NB4 (cell line): ENCODE data around the gene CEP68.
"Not testable (repeated sequence)": the region's sequence is repeated elsewhere in the genome, so short reads cannot be mapped to it uniquely, and the experiment has no call there.

ENCODE experiments used
- DNase-seq: peaks from one replicate; pipeline ENCODE4 v3.0.0; 2010; ENCODE audit warnings: low read depth
- H3K4me3 ChIP-seq: one replicate; pipeline ENCODE4 v1.5.1; 2011; ENCODE audit warnings: mild to moderate bottlenecking, low read depth, low read length, moderate library complexity
- MYC ChIP-seq: IDR thresholded peaks from 2 replicates; pipeline ENCODE4 v1.6.1; 2011; ENCODE audit warnings: low read depth, low read length
- POLR2A ChIP-seq: IDR thresholded peaks from 2 replicates; pipeline ENCODE4 v1.6.1; 2011; ENCODE audit warnings: mild to moderate bottlenecking; ENCODE audit not compliant: insufficient read length; ENCODE audit errors: extremely low read depth
- TF ChIP-seq, protein P1 (sequence below): IDR thresholded peaks from 2 replicates; pipeline ENCODE4 v1.6.1; 2011; ENCODE audit warnings: low read depth, low read length
- TF ChIP-seq, protein P2 (sequence below): IDR thresholded peaks from one replicate; pipeline ENCODE4 v1.5.1; 2012; ENCODE audit warnings: low read depth, low read length

The CEP68 gene

DNA sequence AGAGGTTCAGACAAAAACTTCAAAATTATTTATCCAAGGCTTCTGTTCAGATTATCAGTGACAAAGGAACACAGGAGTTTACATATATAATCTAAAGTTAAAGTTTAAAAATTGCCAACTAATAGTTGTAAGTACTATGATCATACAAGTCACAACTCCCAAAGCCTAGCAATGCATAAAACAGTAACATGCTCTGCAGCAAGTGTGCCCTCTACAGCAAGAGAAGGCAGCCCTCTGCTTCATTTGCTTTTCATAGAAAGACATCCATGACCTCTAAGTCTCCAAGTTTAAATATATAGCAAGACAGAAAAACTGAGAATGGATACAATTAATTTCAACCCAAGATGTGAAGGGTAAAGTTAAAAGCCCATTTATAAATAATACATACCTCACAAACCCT, 60.4 kb downstream of the CEP68 start:
- H3K4me3 ChIP-seq: no peak overlapping the region
- TF ChIP-seq POLR2A (no peak), MYC (no peak)
- TF ChIP-seq, protein P1, sequence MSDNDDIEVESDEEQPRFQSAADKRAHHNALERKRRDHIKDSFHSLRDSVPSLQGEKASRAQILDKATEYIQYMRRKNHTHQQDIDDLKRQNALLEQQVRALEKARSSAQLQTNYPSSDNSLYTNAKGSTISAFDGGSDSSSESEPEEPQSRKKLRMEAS: no peak
- TF ChIP-seq, protein P2, sequence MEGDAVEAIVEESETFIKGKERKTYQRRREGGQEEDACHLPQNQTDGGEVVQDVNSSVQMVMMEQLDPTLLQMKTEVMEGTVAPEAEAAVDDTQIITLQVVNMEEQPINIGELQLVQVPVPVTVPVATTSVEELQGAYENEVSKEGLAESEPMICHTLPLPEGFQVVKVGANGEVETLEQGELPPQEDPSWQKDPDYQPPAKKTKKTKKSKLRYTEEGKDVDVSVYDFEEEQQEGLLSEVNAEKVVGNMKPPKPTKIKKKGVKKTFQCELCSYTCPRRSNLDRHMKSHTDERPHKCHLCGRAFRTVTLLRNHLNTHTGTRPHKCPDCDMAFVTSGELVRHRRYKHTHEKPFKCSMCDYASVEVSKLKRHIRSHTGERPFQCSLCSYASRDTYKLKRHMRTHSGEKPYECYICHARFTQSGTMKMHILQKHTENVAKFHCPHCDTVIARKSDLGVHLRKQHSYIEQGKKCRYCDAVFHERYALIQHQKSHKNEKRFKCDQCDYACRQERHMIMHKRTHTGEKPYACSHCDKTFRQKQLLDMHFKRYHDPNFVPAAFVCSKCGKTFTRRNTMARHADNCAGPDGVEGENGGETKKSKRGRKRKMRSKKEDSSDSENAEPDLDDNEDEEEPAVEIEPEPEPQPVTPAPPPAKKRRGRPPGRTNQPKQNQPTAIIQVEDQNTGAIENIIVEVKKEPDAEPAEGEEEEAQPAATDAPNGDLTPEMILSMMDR: no peak
- DNase-seq: peak; percentile 23

DNA sequence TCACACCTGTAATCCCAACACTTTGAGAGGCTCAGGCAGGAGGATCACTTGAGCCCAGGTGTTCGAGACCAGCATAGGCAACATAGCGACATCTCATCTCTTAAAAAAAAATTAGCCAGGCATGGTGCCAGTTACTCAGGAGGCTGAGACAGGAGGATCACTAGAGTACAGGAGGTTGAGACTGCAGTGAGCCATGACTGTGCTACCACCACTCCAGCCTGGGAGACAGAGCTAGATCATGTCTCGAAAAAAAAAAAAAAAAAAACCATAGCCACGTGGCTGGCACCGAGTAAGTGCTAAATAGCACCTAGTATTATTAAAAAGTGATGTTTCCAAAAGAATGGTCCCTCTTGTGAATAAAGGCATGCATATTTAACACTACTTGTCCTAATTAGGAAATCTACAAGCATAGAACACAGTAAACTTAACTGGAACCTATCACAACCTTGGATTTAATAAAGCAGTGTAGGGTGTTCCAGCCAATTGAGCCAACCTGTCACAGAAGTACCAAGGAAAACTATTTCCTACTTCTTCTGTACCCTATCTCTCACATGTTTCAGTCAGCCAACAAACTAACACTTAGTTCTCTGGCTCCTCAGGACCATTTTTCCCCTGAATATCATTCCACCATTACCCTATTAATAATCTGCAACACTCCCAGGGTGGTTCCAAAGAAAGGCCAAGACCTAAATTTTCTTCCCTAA, 64.9 kb downstream of the CEP68 start:
- DNase-seq: no peak
- TF ChIP-seq POLR2A (no peak), MYC (no peak)
- TF ChIP-seq, protein P2: no peak
- TF ChIP-seq, protein P1: no peak
- H3K4me3 ChIP-seq: no peak overlapping the region

DNA sequence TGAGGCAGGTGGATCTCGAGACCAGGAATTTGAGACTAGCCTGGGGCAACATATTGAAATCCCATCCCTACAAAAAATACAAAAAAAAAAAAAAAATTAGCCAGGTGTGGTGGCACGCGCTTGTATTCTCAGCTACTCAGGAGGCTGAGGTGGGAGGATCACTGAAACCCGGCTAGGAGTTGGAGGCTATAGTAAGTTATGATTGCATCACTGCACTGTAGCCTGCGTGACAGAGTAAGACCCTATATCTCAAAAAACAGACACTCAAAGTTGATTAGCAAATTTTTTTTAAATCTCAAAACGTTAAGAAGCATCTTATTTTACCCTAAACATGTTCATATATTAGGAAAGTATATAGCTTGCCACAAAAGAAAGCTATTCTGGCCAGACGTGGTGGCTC, 66.1 kb downstream of the CEP68 start:
- no peak for DNase-seq
- TF ChIP-seq POLR2A: no peak
- TF ChIP-seq, protein P2: no peak
- no peak for TF ChIP-seq MYC
- TF ChIP-seq, protein P1: no peak
- H3K4me3 ChIP-seq: no peak overlapping the region

DNA sequence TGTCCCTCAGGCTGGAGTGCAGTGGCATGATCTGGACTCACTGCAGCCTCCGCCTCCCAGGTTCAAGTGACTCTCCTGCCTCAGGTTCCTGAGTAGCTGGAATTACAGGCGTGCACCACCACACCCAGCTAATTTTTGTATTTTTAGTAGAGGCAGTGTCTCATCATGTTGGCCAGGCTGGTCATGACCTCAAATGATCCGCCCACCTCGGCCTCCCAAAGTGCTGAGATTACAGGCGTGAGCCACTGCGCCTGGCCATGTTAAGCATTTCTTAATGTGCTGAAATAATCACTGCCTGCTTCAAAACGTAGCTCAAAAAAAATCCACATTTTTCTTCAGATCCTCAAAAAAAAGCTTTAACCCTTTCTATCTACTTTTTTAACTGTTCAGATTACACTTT, 69.2 kb downstream of the CEP68 start:
- not testable (repeated sequence) for H3K4me3 ChIP-seq, DNase-seq

DNA sequence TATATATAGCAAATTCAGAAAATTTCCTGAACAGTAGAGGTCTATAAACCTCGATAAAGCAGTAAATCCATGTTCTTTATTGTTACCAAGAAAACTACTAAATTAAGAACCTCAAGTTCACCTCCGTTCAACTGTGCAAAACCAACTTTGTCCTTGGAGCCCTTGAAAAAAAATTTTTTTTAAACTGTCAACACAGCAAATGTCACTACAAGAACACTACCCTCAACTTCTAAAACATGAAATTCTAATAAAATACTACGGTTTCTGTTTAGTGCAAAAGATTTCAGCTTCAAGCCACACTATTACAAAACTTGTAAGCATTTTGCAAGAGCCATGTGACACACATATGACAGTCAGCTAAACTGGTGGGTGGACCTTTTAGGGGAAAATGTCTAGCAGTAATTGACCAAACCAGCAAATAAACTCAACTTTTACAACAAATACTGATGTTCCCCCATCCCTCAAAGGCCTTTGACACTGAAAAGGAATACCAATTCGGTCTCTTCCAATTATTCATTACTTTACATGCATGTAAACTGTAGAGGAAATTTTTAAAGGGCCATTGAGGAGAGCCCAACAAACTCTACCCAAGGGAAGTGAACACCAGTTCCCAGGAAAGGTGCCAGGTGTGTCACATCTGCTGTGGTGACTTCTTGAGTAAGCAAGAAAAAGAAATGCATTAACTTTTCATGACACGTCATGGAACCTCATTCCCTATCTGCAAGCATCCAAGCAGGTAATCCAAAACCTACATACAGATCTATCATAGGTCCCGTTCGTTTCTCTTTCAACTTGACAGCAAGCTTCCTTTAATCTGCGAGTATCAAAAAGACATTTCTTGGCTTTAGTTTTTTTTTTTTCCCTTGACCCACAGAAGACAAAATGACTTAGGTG, 72.3 kb downstream of the CEP68 start:
- peak overlapping the region; percentile 98 for H3K4me3 ChIP-seq
- DNase-seq: peak; percentile 85
- TF ChIP-seq POLR2A (no peak), MYC (peak; percentile 72; the same call in 1 of the 2 replicates)
- TF ChIP-seq, protein P2: no peak
- TF ChIP-seq, protein P1: peak; percentile 94

DNA sequence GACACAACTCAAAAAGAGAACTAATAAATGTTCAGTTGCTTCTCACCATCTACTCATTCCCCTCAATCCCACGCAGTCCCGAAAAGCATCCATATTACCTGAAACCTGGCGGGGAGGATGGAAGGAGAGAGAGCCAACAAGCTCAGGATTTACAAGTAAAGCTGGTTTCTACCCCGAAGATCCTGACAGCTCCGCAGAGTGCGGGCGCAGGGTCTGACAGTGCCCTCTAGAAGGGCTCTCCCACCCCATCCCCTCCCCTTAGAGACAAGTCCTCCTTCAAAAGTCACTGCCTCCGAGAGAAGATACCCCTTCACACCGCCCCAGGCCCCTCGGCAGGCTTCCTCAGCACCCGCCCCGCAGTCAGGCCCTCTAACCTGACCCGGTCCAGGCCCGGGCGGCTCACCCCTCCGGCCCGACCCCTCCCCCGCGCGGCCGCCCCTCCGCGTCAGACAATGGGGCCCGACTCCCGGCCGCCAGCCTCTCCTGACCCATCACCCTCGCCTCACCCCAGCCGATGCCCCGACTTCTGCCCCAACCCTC, 73.1 kb downstream of the CEP68 start:
- TF ChIP-seq, protein P2: no peak
- TF ChIP-seq MYC (no peak), POLR2A (no peak)
- TF ChIP-seq, protein P1: no peak
- peak overlapping the region; percentile 98 for H3K4me3 ChIP-seq
- peak; percentile 58 for DNase-seq
